ENCODE results near the gene PDGFRB. TPM values are rescaled to one million over a fixed set of nuclear protein-coding genes. Genes with fewer than 3 reads are reported as not detected.

Gene PDGFRB
- total RNA-seq, 1 donor from 2014 or later: 173 TPM

DNA sequence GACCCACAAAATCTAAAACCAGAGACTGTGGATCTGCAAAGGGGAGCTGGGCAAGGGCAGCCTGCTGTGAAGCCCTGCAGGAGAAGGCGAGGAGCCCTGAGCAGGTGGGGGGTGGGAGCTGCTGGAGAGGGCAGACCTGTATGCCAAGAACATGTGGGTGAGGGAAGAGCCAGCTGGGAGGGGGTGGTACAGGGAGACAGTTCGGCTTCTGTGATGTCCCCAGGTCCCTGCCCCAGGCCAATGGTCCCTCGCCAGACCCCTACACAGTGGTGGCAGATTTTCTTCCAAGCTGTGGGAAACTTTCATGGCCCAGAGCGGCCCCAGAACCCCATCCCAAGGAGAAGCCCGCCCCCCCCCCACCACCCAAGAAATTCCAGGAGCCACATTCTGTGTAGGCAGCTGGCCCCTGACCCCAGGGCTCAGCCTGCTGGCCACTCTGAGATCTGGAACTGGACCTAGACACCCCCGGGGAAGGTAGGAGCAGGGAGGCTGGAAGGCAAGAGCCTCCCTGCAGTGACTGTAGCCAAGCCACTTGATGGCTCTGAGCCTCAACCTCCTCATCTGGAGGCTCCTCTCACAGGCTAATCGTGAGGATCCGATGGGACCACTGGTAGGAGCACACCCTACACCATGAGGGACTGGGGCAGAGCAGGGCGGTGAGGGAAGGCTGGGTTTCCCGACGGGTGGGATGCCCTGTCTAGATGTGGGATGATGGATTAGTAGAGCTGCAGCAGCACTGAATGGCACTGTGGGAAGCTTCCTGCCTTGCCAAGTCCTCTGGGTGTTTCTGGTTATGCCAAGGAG is 46.7 kb downstream of the PDGFRB start:
- H3K36me3 ChIP-seq: no peaks in the 10 kb centered on the region
- no peaks in the 10 kb centered on the region for H3K9me3 ChIP-seq
- H3K4me1 ChIP-seq: peaks cover 9% of the 10 kb centered on the region
- DNase-seq (ENCODE audit: extremely low spot score in 2 of 2): peak; percentile 64 to 70
- H3K27ac ChIP-seq: peak overlapping the region; percentile 20
- intact Hi-C loops (cut with DNase I): no loop called here
- H3K4me3 ChIP-seq: no peak overlapping the region
- no peaks in the 10 kb centered on the region for H3K27me3 ChIP-seq
- TF ChIP-seq POLR2A (IDR thresholded peaks at IDR 0.05) (no peak), CTCF (IDR thresholded peaks at IDR 0.05) (no peak), POLR2AphosphoS5 (IDR thresholded peaks at IDR 0.05; ENCODE audit: insufficient read depth in 1 of 2, low read depth in 1 of 2) (no peak)

DNA sequence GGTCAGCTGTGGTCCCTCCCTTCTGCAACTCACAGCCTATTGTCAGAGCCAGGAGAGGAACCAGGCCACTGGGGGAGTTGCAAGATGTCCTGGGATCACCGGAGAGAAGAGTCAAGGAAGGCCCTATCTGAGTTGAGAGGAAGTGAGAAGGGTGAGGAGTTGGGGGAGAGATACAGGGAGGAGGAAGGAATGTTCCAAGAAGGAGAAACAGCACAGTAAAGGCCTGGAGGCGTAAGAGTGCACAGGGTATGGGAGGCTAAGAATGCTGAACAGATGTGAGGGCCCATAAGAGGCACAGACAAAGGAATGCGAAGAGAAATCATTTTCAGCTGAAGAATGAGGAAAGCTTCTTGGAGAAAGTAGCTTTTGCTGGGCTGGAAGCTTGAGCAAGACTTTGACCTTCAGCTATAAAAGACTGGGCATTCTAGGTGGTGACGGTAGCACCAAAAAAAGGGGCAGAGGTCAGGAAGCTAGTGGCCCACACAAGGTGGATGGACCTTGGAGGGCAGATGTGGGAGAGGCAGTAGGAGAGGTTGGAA is 47.7 kb downstream of the PDGFRB start:
- H3K4me3 ChIP-seq: no peak overlapping the region
- DNase-seq (ENCODE audit: extremely low spot score in 2 of 2): peak; percentile 58 to 81
- H3K36me3 ChIP-seq: no peaks in the 10 kb centered on the region
- H3K9me3 ChIP-seq: no peaks in the 10 kb centered on the region
- TF ChIP-seq CTCF (IDR thresholded peaks at IDR 0.05) (no peak), POLR2A (IDR thresholded peaks at IDR 0.05) (no peak), POLR2AphosphoS5 (IDR thresholded peaks at IDR 0.05; ENCODE audit: insufficient read depth in 1 of 2, low read depth in 1 of 2) (no peak)
- peak overlapping the region; percentile 7 for H3K27ac ChIP-seq
- no peaks in the 10 kb centered on the region for H3K27me3 ChIP-seq
- peaks cover 2% of the 10 kb centered on the region for H3K4me1 ChIP-seq
- intact Hi-C loops (cut with DNase I): no loop called here

DNA sequence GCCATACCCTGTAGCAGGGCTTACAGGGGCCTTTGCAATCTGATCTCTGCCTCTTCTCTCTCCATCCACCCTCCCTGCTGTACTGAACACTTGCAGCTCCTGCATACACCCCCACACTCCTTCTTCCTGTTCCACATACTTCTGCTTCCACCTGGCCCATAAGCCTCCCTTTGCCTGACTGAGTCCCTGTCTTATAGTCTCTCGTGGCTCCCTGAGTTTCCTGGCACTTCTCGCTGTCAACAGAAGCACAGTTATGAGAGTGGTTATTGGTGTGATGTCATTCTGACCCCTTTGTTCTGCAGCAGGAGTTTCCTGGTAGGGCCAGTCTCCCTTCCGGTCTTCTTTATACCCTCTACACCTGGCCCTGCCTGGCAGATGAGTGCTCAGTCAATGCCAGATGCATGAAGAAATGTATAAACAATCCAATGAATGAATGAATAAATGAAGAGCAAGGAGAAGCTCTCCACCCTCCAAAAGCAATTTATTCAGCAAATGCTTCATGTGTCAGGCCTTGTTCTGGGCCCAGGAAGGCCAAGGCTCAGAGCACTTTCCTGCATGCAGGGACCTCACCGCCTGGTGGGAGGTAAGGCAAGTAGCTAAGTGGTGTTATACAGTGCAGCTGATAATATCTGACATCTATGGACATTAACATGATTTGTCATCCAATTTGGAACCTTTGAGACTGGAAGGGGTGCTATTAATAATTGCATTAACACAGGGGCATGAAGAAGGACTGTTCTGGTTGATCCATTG is 48.8 kb downstream of the PDGFRB start:
- Histone ChIP-seq H3K4me1 (no peaks in the 10 kb centered on the region), H3K9me3 (no peaks in the 10 kb centered on the region), H3K27me3 (no peaks in the 10 kb centered on the region), H3K4me3 (no peak overlapping the region), H3K36me3 (no peaks in the 10 kb centered on the region), H3K27ac (no peak overlapping the region)
- intact Hi-C loops (cut with DNase I): no loop called here
- no peak for TF ChIP-seq POLR2A (IDR thresholded peaks at IDR 0.05)
- TF ChIP-seq CTCF (IDR thresholded peaks at IDR 0.05): no peak
- no peak for TF ChIP-seq POLR2AphosphoS5 (IDR thresholded peaks at IDR 0.05; ENCODE audit: insufficient read depth in 1 of 2, low read depth in 1 of 2)
- peak in 1 of 2 donors; percentile 67 for DNase-seq (ENCODE audit: extremely low spot score in 2 of 2)

- H3K4me3 ChIP-seq: no peak overlapping the region
- H3K27ac ChIP-seq: no peak overlapping the region
- H3K4me1 ChIP-seq: no peaks in the 10 kb centered on the region
- H3K27me3 ChIP-seq: no peaks in the 10 kb centered on the region
- intact Hi-C loops (cut with DNase I): no loop called here
- TF ChIP-seq POLR2AphosphoS5 (IDR thresholded peaks at IDR 0.05; ENCODE audit: insufficient read depth in 1 of 2, low read depth in 1 of 2) (no peak), POLR2A (IDR thresholded peaks at IDR 0.05) (no peak), CTCF (IDR thresholded peaks at IDR 0.05) (no peak)
- no peaks in the 10 kb centered on the region for H3K9me3 ChIP-seq
- peak; percentile 86 to 90 for DNase-seq (ENCODE audit: extremely low spot score in 2 of 2)
- H3K36me3 ChIP-seq: no peaks in the 10 kb centered on the region
Measured at GRCh38 chr5:150105928-150106615, 49.6 kb downstream of the PDGFRB start.

All from vagina (tissue), 2 donors.